Measurements from ENCODE around the gene LZTS2.

The LZTS2 gene

DNA sequence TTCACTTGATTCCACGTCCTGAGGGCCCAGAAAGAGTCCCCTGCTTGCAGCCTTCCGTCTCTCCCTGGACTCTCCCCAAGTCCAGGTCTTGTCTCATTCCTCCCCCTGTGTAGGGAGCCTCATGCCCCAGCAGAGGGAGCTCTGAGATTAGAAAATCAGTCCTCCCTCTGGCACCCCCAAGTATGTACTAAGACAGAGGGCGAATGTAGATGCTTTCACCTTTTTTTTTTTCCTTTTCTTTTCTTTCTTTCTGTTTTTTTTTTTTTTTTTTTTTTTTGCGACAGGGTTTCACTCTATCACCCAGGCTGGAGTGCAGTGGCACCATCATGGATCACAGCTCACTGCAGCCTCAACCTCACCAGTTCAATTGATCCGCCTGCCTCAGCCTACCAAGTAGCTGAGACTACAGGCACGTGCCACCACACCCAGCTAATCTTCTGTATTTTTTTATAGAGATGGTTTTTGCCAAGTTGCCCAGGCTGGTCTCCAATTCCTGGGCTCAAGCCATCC, 41.7 kb downstream of the LZTS2 start:
- in situ Hi-C loops (cut with HindIII; ENCODE audit: low pct_ligation_motif_present, low pct_unique_long_range_greater_than_20kb, low sequenced_read_pairs) = no loop called here
- DNase-seq = peak; percentile 87

DNA sequence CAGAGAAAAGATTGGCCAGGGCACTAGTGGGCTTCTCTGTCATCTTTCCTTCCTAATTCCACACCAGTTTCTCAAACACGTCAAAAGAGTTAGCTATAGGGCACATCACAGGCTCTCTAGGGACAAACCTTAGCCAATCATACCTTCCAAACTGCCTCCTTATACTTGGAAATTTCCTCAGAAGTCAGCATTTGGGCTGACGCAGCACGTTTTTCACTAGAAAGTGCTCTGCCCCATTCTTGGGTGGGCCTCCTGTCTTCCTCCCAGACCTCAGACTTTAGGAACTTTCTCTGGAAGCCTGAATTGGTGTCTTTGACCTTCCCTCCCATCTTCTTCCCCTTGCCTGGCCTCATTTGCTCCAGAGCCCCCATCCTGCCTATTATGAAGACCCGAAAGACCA, 42.5 kb downstream of the LZTS2 start:
- in situ Hi-C loops (cut with HindIII; ENCODE audit: low pct_ligation_motif_present, low pct_unique_long_range_greater_than_20kb, low sequenced_read_pairs) = no loop called here
- DNase-seq = no peak

DNA sequence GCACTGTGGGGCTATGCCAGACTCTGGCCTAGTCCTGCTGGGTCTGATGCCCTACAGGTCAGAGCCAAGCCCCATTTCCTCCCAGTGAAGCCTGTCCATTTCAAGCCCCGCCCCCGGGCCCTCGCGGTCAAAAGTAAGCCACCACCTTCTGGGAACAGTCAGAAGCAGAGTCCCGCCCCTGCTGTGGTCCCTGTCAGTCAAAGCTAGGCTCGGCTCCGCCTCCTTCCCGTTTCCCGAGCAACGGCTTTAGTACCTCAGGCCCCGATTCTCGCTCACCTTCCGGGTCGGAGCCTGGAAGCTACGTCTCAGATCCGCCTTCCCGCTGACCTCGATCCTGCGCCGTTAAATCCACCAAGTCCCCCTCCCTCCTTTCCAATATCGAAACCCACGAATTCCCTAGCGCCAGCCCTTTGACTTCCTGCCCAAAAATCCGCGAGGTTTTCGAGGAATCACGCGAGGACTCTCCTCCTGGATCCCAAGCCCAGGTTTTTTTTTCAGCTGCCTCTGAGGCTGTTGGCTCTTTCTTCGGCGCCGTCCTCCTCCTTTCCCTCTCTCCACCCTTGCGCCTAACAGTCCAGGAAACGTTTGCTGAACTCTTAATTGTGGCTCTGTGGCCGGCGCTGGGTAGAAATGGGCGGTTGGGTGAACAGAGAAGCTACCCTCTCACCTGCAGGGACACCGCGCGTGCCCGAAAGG, 43.2 kb downstream of the LZTS2 start:
- peak; percentile 100 for DNase-seq
- in situ Hi-C loops (cut with HindIII; ENCODE audit: low pct_ligation_motif_present, low pct_unique_long_range_greater_than_20kb, low sequenced_read_pairs) = no loop called here

DNA sequence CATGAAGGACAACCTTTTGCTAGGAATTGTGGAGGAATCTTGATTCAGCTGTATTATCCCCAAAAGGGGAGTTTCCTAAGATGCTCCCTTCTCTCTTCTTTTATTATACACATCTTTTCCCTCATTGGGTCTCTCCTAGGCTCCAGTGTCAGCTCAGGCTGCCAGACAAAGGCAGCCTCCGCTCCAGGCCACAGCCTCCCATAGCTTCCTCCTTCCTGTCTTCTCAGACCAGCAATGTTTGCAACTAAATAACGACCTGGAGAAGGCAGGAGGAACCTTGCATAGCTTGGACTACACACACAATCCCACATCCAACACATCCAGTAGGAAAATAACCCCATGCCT, 43.7 kb downstream of the LZTS2 start:
- in situ Hi-C loops (cut with HindIII; ENCODE audit: low pct_ligation_motif_present, low pct_unique_long_range_greater_than_20kb, low sequenced_read_pairs) = no loop called here
- DNase-seq = peak; percentile 40

DNA sequence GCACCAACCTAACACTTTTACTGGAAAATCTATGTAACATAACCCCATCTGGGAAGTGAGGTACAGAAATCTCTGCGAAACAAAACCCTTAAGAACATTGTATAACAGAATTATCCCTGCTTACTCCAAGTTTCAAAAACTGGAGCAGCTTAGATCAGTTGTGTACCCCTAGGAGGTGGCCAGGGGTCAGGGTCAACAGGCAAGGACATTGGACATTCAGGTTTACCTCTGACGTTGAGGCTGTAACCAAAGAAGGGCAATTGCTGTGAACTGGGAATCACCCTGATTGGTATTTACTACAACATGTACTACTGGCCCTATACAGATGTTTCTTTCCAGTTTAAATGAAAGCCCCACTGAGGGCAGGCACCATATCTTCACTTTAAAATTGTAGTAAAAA, 44.5 kb downstream of the LZTS2 start:
- no peak for DNase-seq
- in situ Hi-C loops (cut with HindIII; ENCODE audit: low pct_ligation_motif_present, low pct_unique_long_range_greater_than_20kb, low sequenced_read_pairs) = no loop called here

DNA sequence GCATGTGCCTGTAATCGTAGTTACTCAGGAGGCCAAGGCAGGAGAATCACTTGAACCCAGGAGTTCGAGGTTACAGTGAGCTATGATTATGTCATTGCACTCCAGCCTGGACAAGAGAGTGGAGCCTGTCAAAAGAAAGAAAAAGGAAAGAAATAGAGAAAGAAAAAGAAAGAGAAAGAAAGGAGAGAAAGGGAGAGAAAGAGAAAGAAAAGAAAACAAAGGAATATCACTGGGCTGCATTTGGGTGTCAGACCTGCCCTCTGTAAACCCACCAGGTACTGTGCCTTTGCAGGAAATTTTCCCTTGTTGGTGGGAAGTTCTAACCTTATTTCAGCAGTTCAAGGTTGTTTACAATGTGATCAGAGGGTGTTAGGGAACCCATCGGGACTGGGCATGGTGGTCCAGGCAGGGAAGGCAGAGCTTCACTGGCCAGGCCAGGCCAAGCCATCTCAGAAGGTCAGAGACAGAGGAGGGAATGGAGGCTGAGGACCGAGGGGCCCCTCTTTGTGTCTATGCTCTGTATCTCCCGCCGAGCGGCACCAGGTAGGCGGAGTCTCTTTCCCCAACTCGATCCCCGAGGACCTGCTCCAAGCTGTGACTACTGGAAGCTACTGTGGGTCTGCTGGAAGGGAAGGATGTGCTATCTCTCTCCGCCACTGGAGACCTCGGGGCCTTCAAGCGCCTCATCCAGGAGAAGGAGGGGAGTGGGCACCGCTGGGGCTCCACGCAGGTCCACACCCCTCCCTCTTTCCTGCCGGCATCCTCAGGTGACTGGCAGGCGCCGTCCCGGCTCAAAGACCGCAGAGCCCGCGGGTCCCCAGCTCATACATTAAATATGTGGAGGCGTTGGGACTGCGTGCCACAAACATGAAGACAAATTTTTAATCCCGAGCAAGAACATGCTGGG, 47.0 kb downstream of the LZTS2 start:
- no peak for DNase-seq
- in situ Hi-C loops (cut with HindIII; ENCODE audit: low pct_ligation_motif_present, low pct_unique_long_range_greater_than_20kb, low sequenced_read_pairs) = no loop called here

DNA sequence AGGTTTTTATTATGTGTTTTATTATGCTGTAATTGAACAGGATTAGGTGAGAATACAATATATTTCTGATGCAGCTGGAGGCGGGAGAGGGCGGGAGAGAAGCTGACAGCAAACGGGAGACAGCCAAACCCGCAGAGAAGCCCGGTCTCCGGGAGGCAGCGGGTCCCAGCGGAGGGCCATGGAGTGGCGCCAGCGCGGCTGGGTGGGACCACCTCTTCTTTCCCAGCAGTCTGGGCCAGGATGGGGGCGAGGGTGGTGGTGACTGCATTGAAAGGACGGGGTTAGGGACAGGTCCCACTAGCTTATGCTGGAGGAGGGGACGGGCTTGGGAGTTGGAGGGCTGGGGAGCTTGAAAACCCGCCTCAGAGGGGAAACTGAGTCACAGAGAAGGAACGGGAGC, 47.7 kb downstream of the LZTS2 start:
- DNase-seq = no peak
- in situ Hi-C loops (cut with HindIII; ENCODE audit: low pct_ligation_motif_present, low pct_unique_long_range_greater_than_20kb, low sequenced_read_pairs) = no loop called here

DNA sequence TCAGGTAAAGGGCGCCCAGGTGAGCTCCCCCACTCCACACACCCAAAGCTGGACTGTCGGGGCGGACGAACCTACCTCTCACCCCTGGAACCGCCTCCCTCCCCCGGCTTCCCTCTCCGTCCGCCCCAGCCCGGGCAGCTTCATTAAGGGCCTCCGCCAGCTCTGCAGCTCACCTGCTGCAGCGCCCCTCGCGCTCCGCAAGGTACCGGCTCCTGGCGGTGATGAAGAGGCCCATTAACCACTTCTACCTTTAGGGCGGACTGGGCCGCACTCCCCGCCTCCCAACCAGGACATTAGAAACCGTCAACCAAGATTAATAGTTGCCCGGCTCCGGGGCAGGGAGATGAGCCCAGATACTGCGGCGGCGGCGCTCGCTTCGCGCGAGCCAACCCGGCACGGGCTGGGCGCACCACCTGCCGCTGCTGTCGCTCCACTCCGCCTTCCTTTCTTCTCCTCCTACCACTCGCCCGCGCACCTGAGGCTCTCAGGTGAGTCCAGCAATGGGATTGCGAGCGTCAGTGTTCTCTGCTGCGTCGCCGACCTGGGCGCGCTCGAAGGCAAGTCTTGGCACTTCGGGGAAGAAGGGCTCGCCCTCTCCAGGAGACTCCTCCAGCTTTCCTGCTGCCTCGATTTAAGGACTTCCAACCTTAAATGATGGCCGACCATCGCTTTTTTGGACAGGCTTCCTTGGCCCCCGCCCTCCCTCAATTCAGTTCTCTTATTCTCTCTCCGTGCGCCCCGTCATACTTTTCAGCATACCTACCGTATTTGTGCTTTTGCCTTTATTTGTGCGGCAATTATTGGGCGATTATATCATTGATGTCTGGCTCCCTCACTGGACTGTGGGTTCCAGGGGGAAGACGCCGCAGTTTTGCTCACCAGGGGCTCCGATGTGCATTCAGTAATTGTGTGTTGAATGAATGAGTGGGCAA, 48.6 kb downstream of the LZTS2 start:
- DNase-seq = no peak
- in situ Hi-C loops (cut with HindIII; ENCODE audit: low pct_ligation_motif_present, low pct_unique_long_range_greater_than_20kb, low sequenced_read_pairs) = no loop called here

DNA sequence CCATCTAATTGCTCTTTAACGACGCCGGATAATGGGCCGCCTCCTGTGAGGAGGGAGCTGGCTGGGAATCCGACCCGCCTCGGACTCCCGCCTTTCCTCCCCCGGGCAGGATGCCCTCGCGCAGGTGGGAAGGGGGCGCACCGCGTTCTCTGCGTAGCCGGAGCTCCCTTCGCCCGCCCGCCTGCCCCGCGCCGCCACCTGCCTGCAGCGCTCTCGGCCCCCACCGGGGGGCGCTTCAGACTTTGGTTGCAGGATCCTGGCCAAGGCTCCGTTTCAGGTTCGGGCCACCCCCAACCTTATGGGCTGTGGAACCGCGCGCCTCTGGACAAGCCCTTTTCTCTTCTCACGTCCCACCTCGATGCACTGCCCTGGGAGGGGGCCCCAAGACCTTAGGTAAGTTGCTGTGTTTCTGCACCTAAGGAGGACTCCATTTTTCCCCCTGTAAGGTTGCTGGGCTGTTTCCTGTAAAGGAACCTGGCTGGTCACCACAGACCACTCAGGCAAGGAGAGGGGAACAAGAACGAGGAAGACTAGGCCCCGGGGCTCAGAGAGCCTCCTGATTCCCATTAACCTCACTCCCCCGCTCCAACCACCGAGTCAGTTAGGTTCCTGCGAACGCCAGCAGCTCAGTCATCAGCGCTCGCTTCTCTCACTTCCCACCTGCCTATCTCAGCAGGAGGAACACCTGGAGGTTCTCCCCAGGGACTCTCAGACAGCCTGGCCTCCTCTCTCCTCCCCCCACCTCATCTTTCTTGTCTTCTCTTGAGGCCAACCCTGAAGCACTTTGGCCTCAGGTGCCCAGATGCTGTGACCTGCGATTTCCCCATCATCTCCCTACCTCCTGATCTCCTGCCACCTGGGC, 50.8 kb downstream of the LZTS2 start:
- peak; percentile 77 for DNase-seq
- in situ Hi-C loops (cut with HindIII; ENCODE audit: low pct_ligation_motif_present, low pct_unique_long_range_greater_than_20kb, low sequenced_read_pairs) = no loop called here

DNA sequence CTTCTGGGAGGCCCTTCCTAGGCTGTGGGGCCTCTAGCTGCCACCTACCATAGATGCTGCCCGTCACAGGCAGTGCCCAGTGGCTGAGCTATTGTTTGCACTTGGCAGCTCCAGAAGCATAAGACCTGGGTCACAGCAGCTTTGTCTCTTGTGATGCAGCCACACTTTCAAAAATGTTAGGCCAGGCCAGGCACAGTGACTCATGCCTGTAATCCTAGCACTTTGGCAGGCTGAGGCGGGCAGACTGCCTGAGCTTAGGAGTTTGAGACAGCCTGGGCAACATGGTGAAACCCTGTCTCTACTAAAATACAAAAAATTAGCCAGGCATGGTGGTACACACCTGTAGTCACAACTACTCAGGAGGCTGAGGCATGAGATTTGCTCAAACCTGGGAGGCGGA, 52.7 kb downstream of the LZTS2 start:
- DNase-seq = peak; percentile 48
- in situ Hi-C loops (cut with HindIII; ENCODE audit: low pct_ligation_motif_present, low pct_unique_long_range_greater_than_20kb, low sequenced_read_pairs) = no loop called here

DNA sequence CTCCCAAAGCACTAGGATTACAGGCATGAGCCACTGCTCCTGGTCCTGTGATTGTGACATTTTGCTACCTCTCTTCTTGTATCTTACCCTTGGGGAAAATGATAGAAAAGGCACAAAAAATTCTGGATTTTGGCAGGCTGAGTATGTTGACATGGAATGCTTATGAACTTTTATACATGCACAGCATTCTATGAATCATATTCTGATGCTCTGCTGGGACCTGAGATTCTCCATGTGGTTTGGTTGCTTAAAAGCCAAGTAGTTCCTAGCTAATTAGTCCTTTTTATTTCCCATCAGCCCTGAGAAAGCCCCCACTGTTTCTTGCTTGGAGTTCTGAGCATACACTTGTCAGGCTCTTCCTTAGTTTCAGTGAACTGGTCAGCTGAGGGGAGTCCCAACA, 53.9 kb downstream of the LZTS2 start:
- in situ Hi-C loops (cut with HindIII; ENCODE audit: low pct_ligation_motif_present, low pct_unique_long_range_greater_than_20kb, low sequenced_read_pairs) = no loop called here
- DNase-seq = no peak

DNA sequence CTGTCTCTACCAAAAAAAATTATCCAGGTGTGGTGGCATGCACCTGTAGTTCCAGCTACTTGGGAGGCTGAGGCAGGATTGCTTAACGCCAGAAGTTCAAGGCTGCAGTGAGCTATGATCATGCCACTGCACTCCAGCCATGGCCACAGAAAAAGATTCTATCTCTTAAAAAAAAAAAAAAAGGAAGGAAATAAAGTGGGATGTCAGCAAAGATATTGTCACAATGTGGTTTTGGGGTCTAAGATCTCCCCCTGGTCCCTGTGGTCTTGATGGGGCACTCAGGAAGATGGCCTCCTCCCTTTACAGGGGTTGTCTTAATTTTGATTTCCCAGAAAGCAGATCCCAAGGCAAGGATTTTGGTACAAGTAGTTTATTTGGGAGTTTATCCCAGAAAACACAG, 54.7 kb downstream of the LZTS2 start:
- in situ Hi-C loops (cut with HindIII; ENCODE audit: low pct_ligation_motif_present, low pct_unique_long_range_greater_than_20kb, low sequenced_read_pairs) = no loop called here
- DNase-seq = no peak

DNA sequence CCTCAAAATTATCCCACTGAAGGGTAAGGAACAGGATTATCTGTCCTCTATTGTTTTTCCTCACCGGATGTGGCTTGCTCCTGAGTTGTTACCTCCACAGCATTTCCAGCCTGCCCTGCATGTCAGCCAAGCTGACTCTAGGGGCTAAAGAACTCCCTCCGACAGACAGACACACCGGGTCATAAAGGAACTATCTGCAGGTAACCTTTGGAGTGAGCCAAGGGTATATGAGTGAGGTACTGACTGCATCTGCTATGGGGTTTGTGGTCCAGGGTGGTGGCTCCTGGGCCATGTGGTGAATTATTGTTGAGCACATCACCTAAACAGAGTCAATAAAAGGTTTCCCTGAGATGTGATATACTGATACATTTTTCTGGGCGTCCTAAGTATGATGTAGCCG, 55.3 kb downstream of the LZTS2 start:
- in situ Hi-C loops (cut with HindIII; ENCODE audit: low pct_ligation_motif_present, low pct_unique_long_range_greater_than_20kb, low sequenced_read_pairs) = no loop called here
- DNase-seq = no peak

DNA sequence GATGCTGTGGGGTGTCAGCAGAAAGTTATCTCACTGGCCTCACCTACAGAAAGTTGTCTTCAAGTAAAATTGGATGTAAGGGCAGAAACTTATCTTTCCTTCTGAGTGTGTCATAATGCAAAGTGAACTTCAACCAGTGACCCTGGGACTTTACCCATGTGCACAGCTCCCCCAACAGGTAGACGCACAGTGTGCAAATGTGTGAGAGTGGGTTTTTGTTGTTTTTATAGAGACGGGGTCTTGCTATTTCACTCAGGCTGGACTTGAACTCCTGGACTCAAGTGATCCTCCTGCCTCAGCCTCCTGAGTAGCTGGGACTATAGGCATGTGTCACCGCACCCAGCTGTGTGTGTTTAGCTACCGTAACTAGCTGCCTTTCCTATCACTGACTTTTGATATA, 55.8 kb downstream of the LZTS2 start:
- in situ Hi-C loops (cut with HindIII; ENCODE audit: low pct_ligation_motif_present, low pct_unique_long_range_greater_than_20kb, low sequenced_read_pairs) = no loop called here
- no peak for DNase-seq

DNA sequence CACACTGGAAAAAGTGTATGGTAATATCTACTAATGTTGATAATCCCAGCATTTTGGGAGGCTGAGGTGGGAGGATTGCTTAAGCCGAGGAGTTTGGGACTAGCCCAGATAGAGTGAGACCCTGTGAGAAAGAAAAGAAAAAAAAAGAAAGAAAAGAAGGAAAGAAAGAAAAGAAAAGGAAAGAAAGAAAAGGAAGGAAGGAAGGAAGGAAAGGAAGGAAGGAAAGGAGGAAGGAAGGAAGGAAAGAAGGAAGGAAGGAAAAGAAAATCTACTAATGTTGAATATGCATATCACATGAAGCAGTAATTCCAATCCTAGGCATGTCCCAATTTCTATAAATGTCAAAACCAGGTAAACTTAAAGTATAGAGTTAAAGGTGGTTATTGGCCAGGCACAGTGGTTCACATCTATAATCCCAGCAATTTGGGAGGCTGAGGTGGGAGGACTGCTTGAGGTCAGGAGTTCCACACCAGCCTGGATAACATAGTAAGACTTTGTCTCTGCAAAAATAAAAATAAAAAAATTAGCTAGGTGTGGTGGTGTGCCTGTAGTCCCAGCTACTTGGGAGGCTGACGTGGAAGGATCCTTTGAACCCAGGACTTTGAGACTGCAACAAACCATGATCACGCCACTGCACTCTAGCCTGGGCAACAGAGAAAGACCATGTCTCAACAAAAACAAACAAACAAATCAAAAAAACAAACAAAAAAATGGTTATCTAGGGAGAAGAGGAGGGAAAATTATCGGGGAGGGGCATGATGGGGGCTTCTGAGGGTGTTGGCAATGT, 57.0 kb downstream of the LZTS2 start:
- no peak for DNase-seq
- in situ Hi-C loops (cut with HindIII; ENCODE audit: low pct_ligation_motif_present, low pct_unique_long_range_greater_than_20kb, low sequenced_read_pairs) = no loop called here

Data from ACHN (cell line).